ENCODE data around the gene RNU7-1. TPM values are rescaled to one million over a fixed set of nuclear protein-coding genes. Genes with fewer than 3 reads are reported as not detected.

The RNU7-1 gene
- total and polyA plus RNA-seq, 9 of the 15 experiments (the other 6 are each of a cell fraction or from before 2014, with no cell fraction given) = not detected

- TF ChIP-seq ZNF318 (IDR thresholded peaks at IDR 0.05; ENCODE audit: borderline replicate concordance in 1 of 2, low read depth in 1 of 2) (no peak), KLF6 (CRISPR knock-in tag; IDR thresholded peaks at IDR 0.05; ENCODE audit: borderline replicate concordance) (0 out of 2 replicates have a peak, but pooled peaks have one; percentile 42), GATA2 (CRISPR knock-in tag; IDR thresholded peaks at IDR 0.05) (no peak), CREB3 (tag; conservative IDR thresholded peaks at IDR 0.05; ENCODE audit: low read depth) (peak; percentile 75; the same call in 1 of the 2 replicates), SP1 (CRISPR knock-in tag; IDR thresholded peaks at IDR 0.05) (no peak), SPI1 (IDR thresholded peaks at IDR 0.05; ENCODE audit: borderline replicate concordance, low read depth, low read length) (no peak), NFIC (IDR thresholded peaks at IDR 0.05) (peak; percentile 68), ZBTB17 (CRISPR knock-in tag; IDR thresholded peaks at IDR 0.05) (no peak), HMG20B (CRISPR knock-in tag; IDR thresholded peaks at IDR 0.05) (no peak), ZNF232 (CRISPR knock-in tag; IDR thresholded peaks at IDR 0.05) (no peak), HNRNPH1 (optimal IDR thresholded peaks at IDR 0.05; ENCODE audit: low read depth, low read length) (no peak)
These were observed 20.3 kb downstream of the RNU7-1 start (continued) for GRCh38 chr12:6963791-6964413.

Data from K562 (cell line).